PC-9 (cell line): ENCODE measurements around the gene SYTL1.

Experiments used
- EZH2 ChIP-seq: fragments of 200-600 bp; sonication (generic); IDR thresholded peaks from 2 replicates; pipeline ENCODE4 v1.8.0; 2017; ENCODE audit warnings: antibody characterized with exemption, low read depth
- TF ChIP-seq, protein P1 (sequence below): fragments of 200-600 bp; sonication (generic); conservative IDR thresholded peaks from 2 replicates; pipeline ENCODE4 v1.6.1; 2017; ENCODE audit warnings: mixed run types, antibody characterized with exemption, mild to moderate bottlenecking, moderate library complexity

DNA sequence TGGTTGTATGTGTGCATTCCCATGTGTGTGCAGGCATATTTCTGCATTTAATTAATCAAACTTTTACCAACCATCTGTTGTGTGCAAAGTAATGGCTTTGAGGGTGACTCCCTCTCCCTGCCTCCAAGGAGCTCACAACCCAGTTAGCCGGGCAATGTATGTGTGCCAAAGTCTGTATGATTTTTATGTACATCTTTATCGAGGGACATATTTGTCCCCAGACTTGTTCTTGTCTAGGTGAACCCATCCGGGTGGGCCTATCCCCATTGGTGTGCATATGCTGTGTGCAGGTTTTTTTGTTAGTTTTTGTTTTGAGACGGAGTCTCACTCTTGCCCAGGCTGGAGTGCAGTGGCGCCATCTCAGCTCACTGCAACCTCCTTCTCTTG lies 1.8 kb downstream of the SYTL1 start:
- TF ChIP-seq, protein P1, sequence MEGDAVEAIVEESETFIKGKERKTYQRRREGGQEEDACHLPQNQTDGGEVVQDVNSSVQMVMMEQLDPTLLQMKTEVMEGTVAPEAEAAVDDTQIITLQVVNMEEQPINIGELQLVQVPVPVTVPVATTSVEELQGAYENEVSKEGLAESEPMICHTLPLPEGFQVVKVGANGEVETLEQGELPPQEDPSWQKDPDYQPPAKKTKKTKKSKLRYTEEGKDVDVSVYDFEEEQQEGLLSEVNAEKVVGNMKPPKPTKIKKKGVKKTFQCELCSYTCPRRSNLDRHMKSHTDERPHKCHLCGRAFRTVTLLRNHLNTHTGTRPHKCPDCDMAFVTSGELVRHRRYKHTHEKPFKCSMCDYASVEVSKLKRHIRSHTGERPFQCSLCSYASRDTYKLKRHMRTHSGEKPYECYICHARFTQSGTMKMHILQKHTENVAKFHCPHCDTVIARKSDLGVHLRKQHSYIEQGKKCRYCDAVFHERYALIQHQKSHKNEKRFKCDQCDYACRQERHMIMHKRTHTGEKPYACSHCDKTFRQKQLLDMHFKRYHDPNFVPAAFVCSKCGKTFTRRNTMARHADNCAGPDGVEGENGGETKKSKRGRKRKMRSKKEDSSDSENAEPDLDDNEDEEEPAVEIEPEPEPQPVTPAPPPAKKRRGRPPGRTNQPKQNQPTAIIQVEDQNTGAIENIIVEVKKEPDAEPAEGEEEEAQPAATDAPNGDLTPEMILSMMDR: no peak
- TF ChIP-seq EZH2: no peak
